ENCODE measurements around the gene ST6GALNAC3.

ST6GALNAC3 gene

DNA sequence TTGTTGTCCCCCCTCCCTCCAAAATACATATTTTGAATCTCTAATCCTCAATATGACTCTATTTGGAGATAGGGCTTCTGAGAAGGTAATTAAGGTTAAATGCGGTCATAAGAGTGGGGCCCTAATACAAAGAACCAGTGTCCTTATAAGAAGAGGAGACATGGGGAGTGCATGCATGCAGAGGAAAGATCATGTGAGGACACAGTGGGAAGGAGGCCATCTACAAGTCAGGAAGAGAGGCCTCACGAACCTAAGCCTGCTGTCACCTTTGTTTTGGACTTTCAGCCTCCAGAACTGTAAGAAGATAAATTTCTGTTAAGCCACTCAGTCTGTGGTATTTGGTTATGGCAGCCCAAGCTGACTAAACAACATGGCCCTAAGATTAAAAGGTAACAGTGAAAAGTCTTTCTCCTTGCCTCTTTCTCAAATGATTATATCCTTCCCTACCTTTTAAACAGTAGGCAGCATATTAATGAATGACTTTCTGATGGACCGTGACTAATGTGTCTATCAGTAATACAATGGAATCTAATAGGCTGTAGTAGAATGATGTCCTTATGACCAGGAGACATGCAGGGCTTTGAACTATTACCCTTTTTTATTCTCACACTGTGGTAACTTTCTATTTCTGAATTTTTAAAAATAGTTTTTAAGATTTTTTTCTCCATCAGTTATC, 40.6 kb upstream of the ST6GALNAC3 start:
- Histone ChIP-seq H3K9ac (no peak overlapping the region), H3K36me3 (ENCODE audit: insufficient read depth) (no peaks in the 10 kb centered on the region), H3K27ac (no peak overlapping the region), H3K4me2 (no peak overlapping the region), H3K4me3 (IDR thresholded peaks at IDR 0.05; ENCODE audit: insufficient read depth, low read depth, low read length) (no peak overlapping the region), H4K20me1 (ENCODE audit: insufficient read depth) (no peaks in the 10 kb centered on the region), H3K27me3 (ENCODE audit: insufficient read depth, low read depth) (no peaks in the 10 kb centered on the region), H2AFZ (ENCODE audit: low read depth) (no peak overlapping the region), H3K4me1 (ENCODE audit: low read depth, poor library complexity, severe bottlenecking) (no peaks in the 10 kb centered on the region), H3K79me2 (ENCODE audit: insufficient read depth, low read depth) (no peaks in the 10 kb centered on the region)
- TF ChIP-seq, protein P1, sequence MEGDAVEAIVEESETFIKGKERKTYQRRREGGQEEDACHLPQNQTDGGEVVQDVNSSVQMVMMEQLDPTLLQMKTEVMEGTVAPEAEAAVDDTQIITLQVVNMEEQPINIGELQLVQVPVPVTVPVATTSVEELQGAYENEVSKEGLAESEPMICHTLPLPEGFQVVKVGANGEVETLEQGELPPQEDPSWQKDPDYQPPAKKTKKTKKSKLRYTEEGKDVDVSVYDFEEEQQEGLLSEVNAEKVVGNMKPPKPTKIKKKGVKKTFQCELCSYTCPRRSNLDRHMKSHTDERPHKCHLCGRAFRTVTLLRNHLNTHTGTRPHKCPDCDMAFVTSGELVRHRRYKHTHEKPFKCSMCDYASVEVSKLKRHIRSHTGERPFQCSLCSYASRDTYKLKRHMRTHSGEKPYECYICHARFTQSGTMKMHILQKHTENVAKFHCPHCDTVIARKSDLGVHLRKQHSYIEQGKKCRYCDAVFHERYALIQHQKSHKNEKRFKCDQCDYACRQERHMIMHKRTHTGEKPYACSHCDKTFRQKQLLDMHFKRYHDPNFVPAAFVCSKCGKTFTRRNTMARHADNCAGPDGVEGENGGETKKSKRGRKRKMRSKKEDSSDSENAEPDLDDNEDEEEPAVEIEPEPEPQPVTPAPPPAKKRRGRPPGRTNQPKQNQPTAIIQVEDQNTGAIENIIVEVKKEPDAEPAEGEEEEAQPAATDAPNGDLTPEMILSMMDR (conservative IDR thresholded peaks at IDR 0.05; ENCODE audit: low read depth, low read length) = no peak

DNA sequence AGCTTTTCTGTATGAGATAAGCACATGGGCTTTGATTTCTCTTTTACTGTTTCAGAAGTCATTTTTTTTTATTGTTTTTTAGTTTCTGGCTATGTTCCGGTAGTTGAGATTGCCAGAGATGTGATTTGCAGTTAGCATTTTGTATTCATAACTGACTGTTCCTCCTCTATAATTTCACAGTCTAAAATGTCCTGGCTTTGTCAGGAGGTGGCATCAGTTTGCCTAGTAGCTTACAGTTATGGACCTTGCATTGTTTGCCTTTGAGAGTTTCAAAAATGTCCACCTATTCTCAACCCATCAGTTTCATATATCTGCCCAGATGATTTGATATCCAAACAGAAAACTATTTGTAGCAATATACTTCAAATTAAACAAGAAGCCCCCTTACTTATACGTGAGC, 39.5 kb upstream of the ST6GALNAC3 start:
- no peaks in the 10 kb centered on the region for H3K4me1 ChIP-seq (ENCODE audit: low read depth, poor library complexity, severe bottlenecking)
- no peaks in the 10 kb centered on the region for H3K36me3 ChIP-seq (ENCODE audit: insufficient read depth)
- H2AFZ ChIP-seq (ENCODE audit: low read depth) = no peak overlapping the region
- H3K4me2 ChIP-seq = no peak overlapping the region
- H4K20me1 ChIP-seq (ENCODE audit: insufficient read depth) = no peaks in the 10 kb centered on the region
- TF ChIP-seq, protein P1 (conservative IDR thresholded peaks at IDR 0.05; ENCODE audit: low read depth, low read length) = no peak
- H3K9ac ChIP-seq = no peak overlapping the region
- H3K79me2 ChIP-seq (ENCODE audit: insufficient read depth, low read depth) = no peaks in the 10 kb centered on the region
- no peak overlapping the region for H3K4me3 ChIP-seq (IDR thresholded peaks at IDR 0.05; ENCODE audit: insufficient read depth, low read depth, low read length)
- no peak overlapping the region for H3K27ac ChIP-seq
- H3K27me3 ChIP-seq (ENCODE audit: insufficient read depth, low read depth) = no peaks in the 10 kb centered on the region

DNA sequence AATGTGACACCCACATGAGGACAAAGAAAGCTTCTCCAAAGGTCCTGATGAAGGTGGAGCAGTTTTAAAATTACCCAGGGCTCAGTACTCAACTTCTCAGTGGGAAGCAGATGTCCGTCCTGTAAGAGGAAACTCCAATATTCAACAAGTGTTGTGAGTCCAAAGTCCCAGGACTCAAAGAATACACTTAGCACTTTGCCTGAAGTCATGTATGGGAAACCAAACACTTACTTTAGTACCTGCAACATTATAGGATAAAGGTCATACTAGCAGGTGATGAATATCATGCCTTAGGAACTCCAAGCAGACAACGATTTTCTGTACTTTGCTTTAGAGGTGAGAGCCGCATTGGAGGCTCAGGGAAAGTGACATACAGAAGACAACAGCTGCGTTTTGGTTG, 37.2 kb upstream of the ST6GALNAC3 start:
- H3K36me3 ChIP-seq (ENCODE audit: insufficient read depth) = no peaks in the 10 kb centered on the region
- no peak overlapping the region for H3K9ac ChIP-seq
- no peaks in the 10 kb centered on the region for H3K4me1 ChIP-seq (ENCODE audit: low read depth, poor library complexity, severe bottlenecking)
- no peak overlapping the region for H3K27ac ChIP-seq
- no peak overlapping the region for H2AFZ ChIP-seq (ENCODE audit: low read depth)
- H4K20me1 ChIP-seq (ENCODE audit: insufficient read depth) = no peaks in the 10 kb centered on the region
- no peak overlapping the region for H3K4me3 ChIP-seq (IDR thresholded peaks at IDR 0.05; ENCODE audit: insufficient read depth, low read depth, low read length)
- no peaks in the 10 kb centered on the region for H3K79me2 ChIP-seq (ENCODE audit: insufficient read depth, low read depth)
- TF ChIP-seq, protein P1 (conservative IDR thresholded peaks at IDR 0.05; ENCODE audit: low read depth, low read length) = no peak
- no peaks in the 10 kb centered on the region for H3K27me3 ChIP-seq (ENCODE audit: insufficient read depth, low read depth)
- H3K4me2 ChIP-seq = no peak overlapping the region

DNA sequence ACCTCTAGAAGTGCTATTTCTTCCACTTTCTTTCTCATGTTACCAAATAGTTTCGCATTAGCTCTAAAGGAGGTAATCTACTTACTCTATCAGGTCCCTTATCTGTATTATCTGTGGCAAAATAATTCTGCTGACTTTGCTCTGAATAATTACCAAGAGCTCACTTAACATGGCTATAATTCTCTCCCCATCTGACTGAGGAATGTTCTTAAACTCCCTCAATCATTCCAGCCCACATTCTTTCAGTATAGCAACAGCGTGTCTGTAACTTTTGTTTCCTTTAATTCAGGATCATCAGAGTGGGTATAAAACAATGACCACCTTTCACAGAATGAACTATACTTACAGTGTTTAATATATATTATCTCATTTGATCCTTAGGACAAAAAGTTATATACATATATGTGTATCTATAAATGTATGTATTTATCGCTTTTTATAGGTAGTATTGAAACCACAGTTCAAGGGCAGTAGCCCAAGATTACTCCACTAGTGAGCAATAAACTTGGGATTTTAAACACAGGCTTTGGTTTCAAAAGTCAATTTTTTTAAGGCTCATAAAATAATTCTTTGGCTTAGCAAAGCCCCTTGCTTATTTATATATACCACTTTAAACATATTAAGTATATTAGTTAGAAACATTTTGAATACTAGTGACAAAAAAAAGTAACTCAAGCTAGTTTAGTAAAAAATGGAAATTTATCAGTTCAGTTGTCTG, 36.1 kb upstream of the ST6GALNAC3 start:
- TF ChIP-seq, protein P1 (conservative IDR thresholded peaks at IDR 0.05; ENCODE audit: low read depth, low read length) = no peak
- Histone ChIP-seq H3K4me2 (no peak overlapping the region), H3K27ac (no peak overlapping the region)

More for the DNA sequence above, 36.1 kb upstream of the ST6GALNAC3 start:
- no peaks in the 10 kb centered on the region for H3K36me3 ChIP-seq (ENCODE audit: insufficient read depth)
- H3K79me2 ChIP-seq (ENCODE audit: insufficient read depth, low read depth) = no peaks in the 10 kb centered on the region
- H4K20me1 ChIP-seq (ENCODE audit: insufficient read depth) = no peaks in the 10 kb centered on the region
- H2AFZ ChIP-seq (ENCODE audit: low read depth) = no peak overlapping the region
- no peaks in the 10 kb centered on the region for H3K27me3 ChIP-seq (ENCODE audit: insufficient read depth, low read depth)
- H3K4me1 ChIP-seq (ENCODE audit: low read depth, poor library complexity, severe bottlenecking) = no peaks in the 10 kb centered on the region
- H3K4me3 ChIP-seq (IDR thresholded peaks at IDR 0.05; ENCODE audit: insufficient read depth, low read depth, low read length) = no peak overlapping the region
- H3K9ac ChIP-seq = no peak overlapping the region

Measured in KMS-11 (cell line).